Mononuclear cell (primary cell): Measurements from ENCODE around the gene KRT2. TPM values are rescaled to one million over a fixed set of nuclear protein-coding genes. Genes with fewer than 3 reads are reported as not detected.

Source experiments
- H3K27me3 ChIP-seq: 2 replicates; pipeline ENCODE4 v1.6.0; 2011; ENCODE audit warnings: low read length, control low read depth; ENCODE audit not compliant: insufficient read depth
- H3K4me1 ChIP-seq: 2 replicates; pipeline ENCODE4 v1.5.1; 2011; ENCODE audit warnings: mild to moderate bottlenecking, low read length, control low read depth; ENCODE audit not compliant: insufficient read depth
- H3K4me3 ChIP-seq: 2 replicates; pipeline ENCODE4 v1.5.1; 2011; ENCODE audit warnings: mild to moderate bottlenecking, low read length, moderate library complexity
- H3K9me3 ChIP-seq: 2 replicates; pipeline ENCODE4 v1.5.1; 2011; ENCODE audit warnings: low read depth, mild to moderate bottlenecking, control low read depth, low read length
- total RNA-seq: library from RNA; depleted of rRNA; stranded (reverse); fragments of >200 nt; gene quantifications from one replicate; pipeline ENCODE4 v1.2.3, GENCODE V29; 2012

KRT2 gene
- total RNA-seq, 1 donor = 0.94 TPM

DNA sequence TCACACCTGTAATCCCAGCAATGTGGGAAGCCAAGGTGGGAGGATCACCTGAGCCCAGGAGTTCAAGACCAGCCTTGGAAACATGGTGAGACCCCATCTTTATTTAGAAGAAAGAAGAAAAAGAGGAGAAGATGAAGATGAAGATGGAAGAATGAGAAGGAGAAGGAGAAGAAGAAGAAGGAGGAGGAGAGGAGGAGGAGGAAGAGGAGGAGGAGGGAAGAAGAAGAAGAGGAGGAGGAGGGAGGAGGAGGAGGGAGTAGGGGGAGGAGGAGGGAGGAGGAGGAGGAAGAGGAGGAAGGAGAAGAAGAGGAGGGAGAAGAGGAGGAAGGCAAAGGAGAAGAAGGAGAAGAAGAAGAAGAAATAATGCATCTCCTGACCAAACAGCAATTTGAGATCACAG is 37.2 kb upstream of the KRT2 start:
- H3K4me1 ChIP-seq = peaks cover 8% of the 10 kb centered on the region
- no peak overlapping the region for H3K4me3 ChIP-seq
- H3K27me3 ChIP-seq = peaks cover 17% of the 10 kb centered on the region
- no peaks in the 10 kb centered on the region for H3K9me3 ChIP-seq

GRCh38 chr12:52688481-52688880 is 36.5 kb upstream of the KRT2 start:
- Histone ChIP-seq H3K27me3 (peaks cover 17% of the 10 kb centered on the region), H3K4me1 (peaks cover 8% of the 10 kb centered on the region), H3K4me3 (no peak overlapping the region), H3K9me3 (no peaks in the 10 kb centered on the region)

DNA sequence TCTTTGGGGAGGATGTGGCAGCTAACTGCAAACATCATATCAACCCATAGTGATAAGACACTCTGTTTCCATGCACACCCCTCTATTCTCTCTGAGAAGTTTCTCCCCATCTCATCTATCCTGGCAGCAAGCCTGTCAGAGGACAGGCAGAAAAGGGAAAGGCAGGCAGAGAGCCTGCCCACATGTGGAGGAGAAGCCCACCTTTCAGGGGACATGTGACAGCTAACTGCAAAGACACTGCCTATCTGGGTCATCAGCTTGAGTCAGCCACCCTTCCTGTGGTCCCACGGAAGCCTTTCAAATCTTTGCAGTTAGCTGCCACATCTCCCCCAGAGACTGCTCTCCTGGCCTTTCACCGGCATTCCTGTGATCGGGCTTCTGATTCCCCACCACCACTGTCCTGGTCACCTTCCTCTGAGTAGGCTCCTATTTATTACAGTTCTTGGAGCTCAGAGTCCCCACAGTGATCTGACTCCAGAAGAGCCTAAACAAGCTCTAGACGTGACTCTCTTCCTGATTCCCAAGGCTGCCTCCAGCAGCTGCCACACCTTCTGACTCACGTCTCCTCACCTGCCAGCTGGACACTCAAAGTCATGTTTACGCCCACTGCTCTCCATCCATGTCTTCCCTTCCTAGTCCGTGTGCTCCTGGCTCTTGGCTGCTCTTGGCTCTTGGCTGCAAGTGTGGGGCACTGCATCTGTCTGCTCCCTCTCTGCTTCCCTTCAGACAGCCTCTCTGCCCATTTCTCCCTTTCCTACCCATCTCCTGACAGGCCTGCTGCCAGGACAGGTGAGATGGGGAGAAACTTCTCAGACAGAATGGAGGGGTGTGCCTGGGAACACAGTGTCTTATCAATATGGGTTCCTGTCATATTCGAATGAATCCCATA is 35.7 kb upstream of the KRT2 start:
- Histone ChIP-seq H3K4me3 (no peak overlapping the region), H3K9me3 (no peaks in the 10 kb centered on the region), H3K27me3 (peaks cover 17% of the 10 kb centered on the region), H3K4me1 (peaks cover 8% of the 10 kb centered on the region)

- Histone ChIP-seq H3K4me3 (no peak overlapping the region), H3K9me3 (no peaks in the 10 kb centered on the region), H3K4me1 (peaks cover 10% of the 10 kb centered on the region), H3K27me3 (peaks cover 14% of the 10 kb centered on the region)
Measured at GRCh38 chr12:52686756-52687487, 34.9 kb upstream of the KRT2 start.

DNA sequence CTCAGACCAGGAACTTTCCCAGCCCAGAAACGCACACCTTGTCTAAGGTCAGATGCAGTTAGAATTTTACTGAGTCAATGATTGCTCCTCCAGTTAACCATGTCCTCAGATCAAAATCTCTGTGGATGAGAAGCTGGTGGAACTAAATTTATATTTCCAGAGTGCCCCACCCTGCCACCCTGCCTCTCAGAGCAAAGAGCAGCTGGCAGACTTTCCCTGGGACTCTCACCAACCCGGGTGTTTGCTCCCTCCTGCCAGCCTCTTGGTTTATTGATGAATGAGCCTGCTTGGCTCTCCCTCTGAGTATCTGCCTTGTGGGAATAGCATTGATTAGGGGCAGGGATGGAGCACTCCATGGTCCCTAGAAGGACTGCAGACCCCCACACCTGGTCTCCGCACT is 34.1 kb upstream of the KRT2 start:
- no peaks in the 10 kb centered on the region for H3K9me3 ChIP-seq
- H3K27me3 ChIP-seq = peaks cover 9% of the 10 kb centered on the region
- peaks cover 16% of the 10 kb centered on the region for H3K4me1 ChIP-seq
- H3K4me3 ChIP-seq = no peak overlapping the region

DNA sequence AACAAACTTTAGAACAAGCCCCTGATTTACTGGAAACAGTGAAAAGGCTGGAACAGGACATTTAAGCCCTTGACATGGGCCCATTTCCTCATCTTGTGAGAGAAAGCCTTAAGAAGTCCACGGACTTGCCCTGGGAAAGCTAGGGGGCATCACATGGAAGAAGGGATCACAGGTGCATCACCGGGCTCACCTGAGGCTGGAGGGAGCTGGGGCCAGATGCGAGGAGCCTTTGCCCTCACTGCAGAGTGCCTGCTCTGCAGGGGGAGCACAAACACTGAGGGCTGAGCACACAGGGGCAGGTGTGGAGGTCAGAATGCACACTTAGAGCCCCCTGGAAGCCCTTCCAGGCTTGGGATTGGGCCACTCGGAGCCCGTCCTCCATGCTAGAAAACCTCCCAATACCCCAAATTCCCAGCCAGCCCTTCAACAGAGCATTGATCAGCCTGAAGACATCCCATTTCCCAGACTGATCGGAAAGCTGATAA is 33.4 kb upstream of the KRT2 start:
- peaks cover 14% of the 10 kb centered on the region for H3K4me1 ChIP-seq
- H3K27me3 ChIP-seq = peaks cover 4% of the 10 kb centered on the region
- H3K9me3 ChIP-seq = no peaks in the 10 kb centered on the region
- H3K4me3 ChIP-seq = no peak overlapping the region

GRCh38 chr12:52684431-52684830 is 32.4 kb upstream of the KRT2 start:
- no peak overlapping the region for H3K4me3 ChIP-seq
- H3K4me1 ChIP-seq = peaks cover 12% of the 10 kb centered on the region
- H3K27me3 ChIP-seq = no peaks in the 10 kb centered on the region
- H3K9me3 ChIP-seq = no peaks in the 10 kb centered on the region

DNA sequence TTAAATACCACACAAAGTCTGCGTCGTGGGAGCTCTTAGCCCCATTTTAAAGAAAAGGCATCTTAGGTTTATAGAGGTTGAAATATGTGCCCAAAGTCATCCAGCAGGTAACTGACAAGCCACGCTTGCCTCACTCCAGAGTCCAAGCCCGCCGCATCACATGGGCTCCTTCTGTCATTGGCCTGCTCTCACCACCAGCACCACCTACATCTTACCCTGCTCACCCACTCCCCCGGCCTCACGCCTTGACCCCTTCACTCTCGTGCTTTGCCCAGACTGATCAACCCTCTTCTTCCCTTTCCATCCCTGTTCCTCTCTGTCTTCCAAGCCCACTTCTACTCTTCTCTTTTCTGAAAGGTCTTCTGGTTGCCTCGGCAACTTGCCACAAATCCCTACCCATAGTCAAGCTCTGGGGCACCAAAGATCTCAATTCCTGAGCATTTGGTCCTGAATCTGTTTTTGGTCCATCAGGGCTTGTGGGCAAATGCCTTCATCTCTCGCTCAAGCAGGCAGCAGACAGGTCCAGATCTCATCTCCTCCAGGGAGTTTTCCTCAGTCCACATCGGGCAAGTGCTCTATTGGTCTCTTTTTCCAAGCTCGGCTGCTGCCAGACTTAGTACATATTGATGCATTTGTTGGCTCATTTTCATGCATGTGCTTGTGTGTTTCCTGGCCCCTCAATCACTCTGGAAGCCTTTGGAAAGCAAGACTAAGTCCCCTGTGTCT is 31.7 kb upstream of the KRT2 start:
- Histone ChIP-seq H3K4me1 (peaks cover 12% of the 10 kb centered on the region), H3K4me3 (no peak overlapping the region), H3K9me3 (no peaks in the 10 kb centered on the region), H3K27me3 (no peaks in the 10 kb centered on the region)

GRCh38 chr12:52682938-52683574 is 31.0 kb upstream of the KRT2 start:
- Histone ChIP-seq H3K4me3 (no peak overlapping the region), H3K4me1 (peaks cover 12% of the 10 kb centered on the region), H3K9me3 (no peaks in the 10 kb centered on the region), H3K27me3 (no peaks in the 10 kb centered on the region)

- no peak overlapping the region for H3K4me3 ChIP-seq
- H3K9me3 ChIP-seq = no peaks in the 10 kb centered on the region
- peaks cover 12% of the 10 kb centered on the region for H3K4me1 ChIP-seq
- no peaks in the 10 kb centered on the region for H3K27me3 ChIP-seq
Measured at GRCh38 chr12:52682381-52682660, 30.3 kb upstream of the KRT2 start.

GRCh38 chr12:52681526-52682380 is 29.7 kb upstream of the KRT2 start:
- Histone ChIP-seq H3K4me1 (peaks cover 12% of the 10 kb centered on the region), H3K4me3 (no peak overlapping the region), H3K9me3 (no peaks in the 10 kb centered on the region), H3K27me3 (no peaks in the 10 kb centered on the region)

- Histone ChIP-seq H3K4me1 (peaks cover 12% of the 10 kb centered on the region), H3K9me3 (no peaks in the 10 kb centered on the region), H3K27me3 (no peaks in the 10 kb centered on the region), H3K4me3 (no peak within 1 kb of the TSS)
Measured at GRCh38 chr12:52680363-52680762, 28.4 kb upstream of the KRT2 start, which contains the start of gene KRT1. KRT1 (minus strand) TSS chr12:52680407; CDS start chr12:52680348, 59 bp downstream.

DNA sequence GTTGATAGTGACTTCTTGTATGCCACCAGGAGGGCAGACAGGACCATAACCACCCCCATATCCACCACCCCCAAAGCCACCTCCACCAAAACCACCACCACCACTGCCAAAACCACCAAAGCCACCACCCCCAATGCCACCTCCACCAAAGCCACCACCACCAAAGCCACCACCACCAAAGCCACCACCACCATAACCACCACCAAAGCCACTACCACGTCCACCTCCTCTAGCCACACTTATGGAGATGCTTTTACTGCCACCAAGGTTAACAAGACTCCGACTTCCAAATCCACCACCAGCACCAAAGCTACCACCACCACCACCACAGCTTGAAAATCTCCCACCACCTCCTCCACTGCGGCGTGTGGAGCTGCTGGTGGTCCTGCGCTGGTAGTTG is 27.9 kb upstream of the KRT2 start:
- Histone ChIP-seq H3K4me1 (peaks cover 12% of the 10 kb centered on the region), H3K27me3 (no peaks in the 10 kb centered on the region), H3K4me3 (no peak overlapping the region), H3K9me3 (no peaks in the 10 kb centered on the region)

DNA sequence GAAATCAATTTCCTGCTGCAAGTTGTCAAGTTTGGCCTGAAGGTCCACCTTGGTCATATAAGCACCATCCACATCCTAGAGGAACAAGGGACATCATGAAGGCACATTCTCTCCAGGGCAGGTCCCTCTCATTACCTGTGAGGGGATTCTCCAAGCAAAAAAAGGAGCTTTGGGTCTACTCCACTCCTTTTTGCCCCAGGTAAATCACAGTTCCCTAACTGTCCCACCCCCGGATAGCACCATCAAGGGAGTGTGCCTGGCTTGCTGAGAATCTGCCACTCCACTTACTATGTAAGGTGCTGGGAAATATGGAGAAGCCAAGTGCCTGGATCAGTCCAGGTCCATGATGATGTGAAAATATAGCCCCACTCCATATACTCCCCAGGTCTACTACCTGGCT is 25.7 kb upstream of the KRT2 start:
- no peak overlapping the region for H3K4me3 ChIP-seq

More for the DNA sequence above, 25.7 kb upstream of the KRT2 start:
- peaks cover 12% of the 10 kb centered on the region for H3K4me1 ChIP-seq
- no peaks in the 10 kb centered on the region for H3K27me3 ChIP-seq
- no peaks in the 10 kb centered on the region for H3K9me3 ChIP-seq
